Measurements from ENCODE around the gene LILRA1. TPM values are rescaled to one million over a fixed set of nuclear protein-coding genes. Genes with fewer than 3 reads are reported as not detected.

The LILRA1 gene
- total RNA-seq, 2 experiments from 2014 or later: not detected

GRCh38 chr19:54616057-54616456, 22.6 kb downstream of the LILRA1 start:
- DNase-seq (ENCODE audit: low spot score): no peak
- H3K9me3 ChIP-seq (ENCODE audit: low read length): 0 out of 2 replicates have a peak, but pooled peaks cover 4% of the 10 kb centered on the region
- no peak overlapping the region for H3K4me3 ChIP-seq (ENCODE audit: low read depth, low read length, poor library complexity, severe bottlenecking)
- CTCF ChIA-PET (ENCODE audit: unreplicated experiment): no interaction called here
- no peak overlapping the region for H3K4me2 ChIP-seq (ENCODE audit: low read length)
- no peaks in the 10 kb centered on the region for H3K36me3 ChIP-seq (ENCODE audit: insufficient read depth, low read length)
- POLR2A ChIA-PET: no interaction called here
- H4K20me1 ChIP-seq (ENCODE audit: insufficient read depth, low read length): no peaks in the 10 kb centered on the region
- TF ChIP-seq EZH2phosphoT487 (IDR thresholded peaks at IDR 0.05; ENCODE audit: borderline replicate concordance, low read depth, low read length): no peak
- TF ChIP-seq CTCF (conservative IDR thresholded peaks at IDR 0.05; ENCODE audit: low read length): no peak
- intact Hi-C loops (cut with micrococcal nuclease; ENCODE audit: unreplicated experiment): no loop called here
- no peak overlapping the region for H3K27ac ChIP-seq (ENCODE audit: low read depth, low read length, poor library complexity, severe bottlenecking)
- H3K9me2 ChIP-seq (ENCODE audit: insufficient read depth, low read length): no peaks in the 10 kb centered on the region
- H3K4me1 ChIP-seq (ENCODE audit: insufficient read depth, low read length, poor library complexity, severe bottlenecking): no peaks in the 10 kb centered on the region
- H3K79me2 ChIP-seq (ENCODE audit: insufficient read depth, low read depth, low read length): no peaks in the 10 kb centered on the region
- H2AFZ ChIP-seq (ENCODE audit: low read length): no peak overlapping the region
- BruUV-seq (replicated peaks): no TSS peak

GRCh38 chr19:54616821-54617560, 23.6 kb downstream of the LILRA1 start:
- no peaks in the 10 kb centered on the region for H3K79me2 ChIP-seq (ENCODE audit: insufficient read depth, low read depth, low read length)
- ChIA-PET CTCF (ENCODE audit: unreplicated experiment) (no interaction called here), POLR2A (no interaction called here)
- no peaks in the 10 kb centered on the region for H3K4me1 ChIP-seq (ENCODE audit: insufficient read depth, low read length, poor library complexity, severe bottlenecking)
- H3K27ac ChIP-seq (ENCODE audit: low read depth, low read length, poor library complexity, severe bottlenecking): no peak overlapping the region
- no peak overlapping the region for H3K4me2 ChIP-seq (ENCODE audit: low read length)
- H4K20me1 ChIP-seq (ENCODE audit: insufficient read depth, low read length): no peaks in the 10 kb centered on the region
- H2AFZ ChIP-seq (ENCODE audit: low read length): no peak overlapping the region
- BruUV-seq (replicated peaks): no TSS peak
- DNase-seq (ENCODE audit: low spot score): no peak
- intact Hi-C loops (cut with micrococcal nuclease; ENCODE audit: unreplicated experiment): no loop called here
- TF ChIP-seq EZH2phosphoT487 (IDR thresholded peaks at IDR 0.05; ENCODE audit: borderline replicate concordance, low read depth, low read length) (no peak), CTCF (conservative IDR thresholded peaks at IDR 0.05; ENCODE audit: low read length) (no peak)
- H3K9me3 ChIP-seq (ENCODE audit: low read length): 0 out of 2 replicates have a peak, but pooled peaks cover 4% of the 10 kb centered on the region
- no peaks in the 10 kb centered on the region for H3K36me3 ChIP-seq (ENCODE audit: insufficient read depth, low read length)
- no peaks in the 10 kb centered on the region for H3K9me2 ChIP-seq (ENCODE audit: insufficient read depth, low read length)
- no peak overlapping the region for H3K4me3 ChIP-seq (ENCODE audit: low read depth, low read length, poor library complexity, severe bottlenecking)

GRCh38 chr19:54620464-54620863, 27.0 kb downstream of the LILRA1 start:
- no TSS peak for BruUV-seq (replicated peaks)
- CTCF ChIA-PET (ENCODE audit: unreplicated experiment): no interaction called here
- DNase-seq (ENCODE audit: low spot score): no peak
- no peak overlapping the region for H2AFZ ChIP-seq (ENCODE audit: low read length)
- no peaks in the 10 kb centered on the region for H3K9me3 ChIP-seq (ENCODE audit: low read length)
- no peak for TF ChIP-seq EZH2phosphoT487 (IDR thresholded peaks at IDR 0.05; ENCODE audit: borderline replicate concordance, low read depth, low read length)
- no peak for TF ChIP-seq CTCF (conservative IDR thresholded peaks at IDR 0.05; ENCODE audit: low read length)
- H3K9me2 ChIP-seq (ENCODE audit: insufficient read depth, low read length): no peaks in the 10 kb centered on the region
- no peak overlapping the region for H3K4me3 ChIP-seq (ENCODE audit: low read depth, low read length, poor library complexity, severe bottlenecking)
- intact Hi-C loops (cut with micrococcal nuclease; ENCODE audit: unreplicated experiment): no loop called here
- H3K79me2 ChIP-seq (ENCODE audit: insufficient read depth, low read depth, low read length): no peaks in the 10 kb centered on the region
- no peaks in the 10 kb centered on the region for H3K4me1 ChIP-seq (ENCODE audit: insufficient read depth, low read length, poor library complexity, severe bottlenecking)
- POLR2A ChIA-PET: no interaction called here
- no peaks in the 10 kb centered on the region for H4K20me1 ChIP-seq (ENCODE audit: insufficient read depth, low read length)
- no peaks in the 10 kb centered on the region for H3K36me3 ChIP-seq (ENCODE audit: insufficient read depth, low read length)
- H3K4me2 ChIP-seq (ENCODE audit: low read length): no peak overlapping the region
- H3K27ac ChIP-seq (ENCODE audit: low read depth, low read length, poor library complexity, severe bottlenecking): no peak overlapping the region

Data from OCI-LY7 (cell line).